ENCODE data around the gene ZFP91. TPM values are rescaled to one million over a fixed set of nuclear protein-coding genes. Genes with fewer than 3 reads are reported as not detected.

ZFP91 gene
- total and polyA plus RNA-seq, 2 of the 13 experiments (the other 11 are each of a cell fraction or from before 2014, with no cell fraction given) = 13.5 to 38.6 TPM

GRCh38 chr11:58579192-58580129 lies 598 bp downstream of the ZFP91 start (continued):
- TF ChIP-seq GLI4 (CRISPR knock-in tag; IDR thresholded peaks at IDR 0.05; ENCODE audit: borderline replicate concordance) = peak; percentile 25; the same call in 1 of the 2 replicates
- no peak; the same call in 1 of the 2 replicates for TF ChIP-seq KDM3A (CRISPR knock-in tag; IDR thresholded peaks at IDR 0.05; ENCODE audit: low read depth)
- no peak for TF ChIP-seq ZNF780A (CRISPR knock-in tag; IDR thresholded peaks at IDR 0.05)
- no peak for TF ChIP-seq ZNF12 (CRISPR knock-in tag; IDR thresholded peaks at IDR 0.05)
- TF ChIP-seq MTA3 (CRISPR knock-in tag; IDR thresholded peaks at IDR 0.05) = no peak
- no peak for TF ChIP-seq ADNP (CRISPR knock-in tag; IDR thresholded peaks at IDR 0.05)
- peak; percentile 54; the same call in 1 of the 2 replicates for TF ChIP-seq SP2 (CRISPR knock-in tag; IDR thresholded peaks at IDR 0.05)
- TF ChIP-seq SATB2 (CRISPR knock-in tag; IDR thresholded peaks at IDR 0.05) = no peak
- TF ChIP-seq MIXL1 (CRISPR knock-in tag; IDR thresholded peaks at IDR 0.05) = no peak
- TF ChIP-seq, protein P1, sequence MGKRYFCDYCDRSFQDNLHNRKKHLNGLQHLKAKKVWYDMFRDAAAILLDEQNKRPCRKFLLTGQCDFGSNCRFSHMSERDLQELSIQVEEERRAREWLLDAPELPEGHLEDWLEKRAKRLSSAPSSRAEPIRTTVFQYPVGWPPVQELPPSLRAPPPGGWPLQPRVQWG (CRISPR knock-in tag; IDR thresholded peaks at IDR 0.05; ENCODE audit: borderline replicate concordance, low read depth) = no peak
- TF ChIP-seq, protein P2, sequence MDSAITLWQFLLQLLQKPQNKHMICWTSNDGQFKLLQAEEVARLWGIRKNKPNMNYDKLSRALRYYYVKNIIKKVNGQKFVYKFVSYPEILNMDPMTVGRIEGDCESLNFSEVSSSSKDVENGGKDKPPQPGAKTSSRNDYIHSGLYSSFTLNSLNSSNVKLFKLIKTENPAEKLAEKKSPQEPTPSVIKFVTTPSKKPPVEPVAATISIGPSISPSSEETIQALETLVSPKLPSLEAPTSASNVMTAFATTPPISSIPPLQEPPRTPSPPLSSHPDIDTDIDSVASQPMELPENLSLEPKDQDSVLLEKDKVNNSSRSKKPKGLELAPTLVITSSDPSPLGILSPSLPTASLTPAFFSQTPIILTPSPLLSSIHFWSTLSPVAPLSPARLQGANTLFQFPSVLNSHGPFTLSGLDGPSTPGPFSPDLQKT (CRISPR knock-in tag; IDR thresholded peaks at IDR 0.05; ENCODE audit: borderline replicate concordance) = no peak
- TF ChIP-seq ZBTB3 (CRISPR knock-in tag; IDR thresholded peaks at IDR 0.05; ENCODE audit: borderline replicate concordance, low read depth) = no peak
- TF ChIP-seq ZNF816 (CRISPR knock-in tag; IDR thresholded peaks at IDR 0.05; ENCODE audit: borderline replicate concordance) = no peak
- TF ChIP-seq ZNF18 (CRISPR knock-in tag; IDR thresholded peaks at IDR 0.05; ENCODE audit: insufficient replicate concordance) = peak; percentile 34
- TF ChIP-seq RCOR2 (CRISPR knock-in tag; IDR thresholded peaks at IDR 0.05) = no peak
- peak; percentile 78; the same call in 1 of the 2 replicates for TF ChIP-seq MIER3 (CRISPR knock-in tag; IDR thresholded peaks at IDR 0.05; ENCODE audit: borderline replicate concordance)
- no peak for TF ChIP-seq ZNF230 (CRISPR knock-in tag; IDR thresholded peaks at IDR 0.05)
- no peak for TF ChIP-seq HNF4A (CRISPR knock-in tag; IDR thresholded peaks at IDR 0.05)
- TF ChIP-seq ARNT2 (CRISPR knock-in tag; IDR thresholded peaks at IDR 0.05; ENCODE audit: low read depth) = peak; percentile 89
- peak; percentile 93 for TF ChIP-seq GATAD1 (CRISPR knock-in tag; IDR thresholded peaks at IDR 0.05)
- peak; percentile 78; the same call in 1 of the 2 replicates for TF ChIP-seq ETV5 (CRISPR knock-in tag; IDR thresholded peaks at IDR 0.05; ENCODE audit: borderline replicate concordance)
- TF ChIP-seq ZNF317 (CRISPR knock-in tag; IDR thresholded peaks at IDR 0.05) = no peak
- TF ChIP-seq, protein P3, sequence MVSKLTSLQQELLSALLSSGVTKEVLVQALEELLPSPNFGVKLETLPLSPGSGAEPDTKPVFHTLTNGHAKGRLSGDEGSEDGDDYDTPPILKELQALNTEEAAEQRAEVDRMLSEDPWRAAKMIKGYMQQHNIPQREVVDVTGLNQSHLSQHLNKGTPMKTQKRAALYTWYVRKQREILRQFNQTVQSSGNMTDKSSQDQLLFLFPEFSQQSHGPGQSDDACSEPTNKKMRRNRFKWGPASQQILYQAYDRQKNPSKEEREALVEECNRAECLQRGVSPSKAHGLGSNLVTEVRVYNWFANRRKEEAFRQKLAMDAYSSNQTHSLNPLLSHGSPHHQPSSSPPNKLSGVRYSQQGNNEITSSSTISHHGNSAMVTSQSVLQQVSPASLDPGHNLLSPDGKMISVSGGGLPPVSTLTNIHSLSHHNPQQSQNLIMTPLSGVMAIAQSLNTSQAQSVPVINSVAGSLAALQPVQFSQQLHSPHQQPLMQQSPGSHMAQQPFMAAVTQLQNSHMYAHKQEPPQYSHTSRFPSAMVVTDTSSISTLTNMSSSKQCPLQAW (CRISPR knock-in tag; IDR thresholded peaks at IDR 0.05) = peak; percentile 57; the same call in 1 of the 2 replicates
- TF ChIP-seq ZNF253 (CRISPR knock-in tag; IDR thresholded peaks at IDR 0.05; ENCODE audit: borderline replicate concordance) = no peak
